Muscle of back (tissue), 13 donors: Measurements from ENCODE around the gene LMAN2. TPM values are rescaled to one million over a fixed set of nuclear protein-coding genes. Genes with fewer than 3 reads are reported as not detected.
A peak's percentile ranks its signal among the peaks of the same experiment; 100 is the strongest.

Experiments
- DNase-seq, 3 donors: peaks; one replicate each; pipeline versions ENCODE4 v3.0.0 to v3.0.0-alpha.2; 2013
- long read RNA-seq, 9 donors: transcript quantifications; one replicate each; lab custom pipeline, GENCODE V29; 2026
- polyA plus RNA-seq, 10 donors: library from polyadenylated mRNA; unstranded; fragments of 120-200 nt; gene quantifications; one replicate each; pipeline ENCODE4 v1.2.1, GENCODE V29; 2013; ENCODE audit not compliant: insufficient read length in 10 of 10

LMAN2 gene
- 10 to 100 TPM; 53.9 to 87.5 (median 67.8) TPM for polyA plus RNA-seq
- long read RNA-seq, donor 1, transcript LMAN2-201 (8 exons, 1,800 nt): major isoform, 32 of 32 reads
- long read RNA-seq, donor 1, partial matches to known transcripts: 0 of 32 reads
- long read RNA-seq, donor 1, other reads (novel, unspliced or antisense): 0 of 32 reads
- long read RNA-seq, donor 2, transcript LMAN2-201 (8 exons, 1,800 nt): major isoform, 24 of 24 reads
- long read RNA-seq, donor 2, partial matches to known transcripts: 0 of 24 reads
- long read RNA-seq, donor 2, other reads (novel, unspliced or antisense): 0 of 24 reads
- long read RNA-seq, donor 3: 0 reads
- long read RNA-seq, donor 4, transcript LMAN2-201 (8 exons, 1,800 nt): major isoform, 31 of 32 reads
- long read RNA-seq, donor 4, partial matches to known transcripts: 0 of 32 reads
- long read RNA-seq, donor 4, other reads (novel, unspliced or antisense): 0 of 32 reads
- long read RNA-seq, donor 5, transcript LMAN2-201 (8 exons, 1,800 nt): major isoform, 22 of 22 reads
- long read RNA-seq, donor 5, partial matches to known transcripts: 0 of 22 reads
- long read RNA-seq, donor 5, other reads (novel, unspliced or antisense): 0 of 22 reads
- long read RNA-seq, donor 6, transcript LMAN2-201 (8 exons, 1,800 nt): major isoform, 47 of 48 reads
- long read RNA-seq, donor 6, partial matches to known transcripts: 0 of 48 reads
- long read RNA-seq, donor 6, other reads (novel, unspliced or antisense): 0 of 48 reads
- long read RNA-seq, donor 7, transcript LMAN2-201 (8 exons, 1,800 nt): major isoform, 23 of 24 reads
- long read RNA-seq, donor 7, partial matches to known transcripts: 0 of 24 reads
- long read RNA-seq, donor 7, other reads (novel, unspliced or antisense): 0 of 24 reads
- long read RNA-seq, donor 8, transcript LMAN2-201 (8 exons, 1,800 nt): major isoform, 20 of 20 reads
- long read RNA-seq, donor 8, partial matches to known transcripts: 0 of 20 reads
- long read RNA-seq, donor 8, other reads (novel, unspliced or antisense): 0 of 20 reads
- long read RNA-seq, donor 9, transcript LMAN2-201 (8 exons, 1,800 nt): major isoform, 8 of 8 reads
- long read RNA-seq, donor 9, partial matches to known transcripts: 0 of 8 reads
- long read RNA-seq, donor 9, other reads (novel, unspliced or antisense): 0 of 8 reads

GRCh38 chr5:177351392-177352329 is at the start of gene LMAN2:
TSS of gene LMAN2 (minus strand) at chr5:177351668. CDS start at chr5:177351647, 21 bp downstream.
- DNase-seq: peak; percentile 95 to 99 (median 98)

- DNase-seq: peak in 2 of 3 donors; percentile 34 to 63
Measured at GRCh38 chr5:177399997-177400868, 48.8 kb upstream of the LMAN2 start, which contains the start of gene PFN3. TSS of gene PFN3 (minus strand) at chr5:177400661. CDS start at chr5:177400576, 85 bp downstream.

- DNase-seq: no peak
Measured at GRCh38 chr5:177397875-177398390, 46.5 kb upstream of the LMAN2 start.

GRCh38 chr5:177396807-177397206 is 45.3 kb upstream of the LMAN2 start:
- no peak for DNase-seq

GRCh38 chr5:177396078-177396477 is 44.6 kb upstream of the LMAN2 start:
- no peak for DNase-seq

GRCh38 chr5:177393990-177394389 is 42.5 kb upstream of the LMAN2 start:
- DNase-seq: no peak

GRCh38 chr5:177393206-177393765 is 41.8 kb upstream of the LMAN2 start:
- no peak for DNase-seq

GRCh38 chr5:177392765-177393164 is 41.3 kb upstream of the LMAN2 start:
- no peak for DNase-seq

GRCh38 chr5:177390363-177391300 is 39.2 kb upstream of the LMAN2 start:
- DNase-seq: peak; percentile 78 to 93 (median 89)

GRCh38 chr5:177389241-177390169 is 38.0 kb upstream of the LMAN2 start:
- DNase-seq: peak in 1 of 3 donors; percentile 70

- DNase-seq: no peak
Measured at GRCh38 chr5:177388521-177389052, 37.1 kb upstream of the LMAN2 start.

- no peak for DNase-seq
Measured at GRCh38 chr5:177387405-177387804, 35.9 kb upstream of the LMAN2 start.

GRCh38 chr5:177386542-177386941 is 35.1 kb upstream of the LMAN2 start:
- DNase-seq: no peak

GRCh38 chr5:177385720-177386119 is 34.3 kb upstream of the LMAN2 start:
- DNase-seq: no peak

- no peak for DNase-seq
Measured at GRCh38 chr5:177384134-177384533, 32.7 kb upstream of the LMAN2 start, which contains the start of gene SLC34A1. TSS of gene SLC34A1 (plus strand) at chr5:177384434. CDS start at chr5:177385742, 1,308 bp downstream.

- no peak for DNase-seq
Measured at GRCh38 chr5:177383181-177383580, 31.7 kb upstream of the LMAN2 start.
